IMR-90 (cell line): ENCODE results near the gene CCSER1. TPM values are rescaled to one million over a fixed set of nuclear protein-coding genes. Genes with fewer than 3 reads are reported as not detected.

ENCODE experiments used
- ATAC-seq: fragments of 200-7000 bp; cut with Tn5 transposase; 2 replicates; pipeline ENCODE4 v1.9.1; 2020; ENCODE audit warnings: low read depth, mild to moderate bottlenecking, moderate library complexity
- BruUV-seq: library from RNA; stranded (reverse); fragments of 400-500 nt; replicated peaks from 2 replicates; lab custom pipeline; 2021; lab: Mats Ljungman, UMichigan
- CTCF ChIA-PET: fragments of 300-600 bp; formaldehyde crosslinking; extraction: SDS; loops from one replicate; lab custom pipeline; 2021; ENCODE audit warnings: antibody characterized with exemption; lab: Yijun Ruan, JAX
- POLR2A ChIA-PET: fragments of 300-600 bp; sonication (Branson Sonifier 250); formaldehyde crosslinking; loops from one replicate; lab custom pipeline; 2022; ENCODE audit warnings: antibody characterized with exemption; ENCODE audit not compliant: unreplicated experiment; lab: Charles Lee
- DNase-seq: peaks from one replicate; pipeline ENCODE4 v3.0.0; 2013
- H2AFZ ChIP-seq: replicated peaks from 2 replicates; pipeline ENCODE3; 2013; ENCODE audit warnings: low read length, mild to moderate bottlenecking; ENCODE audit not compliant: poor library complexity
- H2AK5ac ChIP-seq: 2 replicates; pipeline ENCODE4 v1.6.1; 2013; ENCODE audit warnings: low read depth, low read length, inconsistent platforms
- H2AK9ac ChIP-seq: replicated peaks from 2 replicates; pipeline ENCODE3; 2013; ENCODE audit warnings: mild to moderate bottlenecking, low read depth, low read length, moderate library complexity; ENCODE audit not compliant: poor library complexity
- H2BK120ac ChIP-seq: 2 replicates; pipeline ENCODE4 v1.6.1; 2013; ENCODE audit warnings: low read depth, low read length, inconsistent platforms
- H2BK15ac ChIP-seq: 3 replicates; pipeline ENCODE4 v1.6.1; 2013; ENCODE audit warnings: low read depth, low read length, inconsistent platforms
- H2BK20ac ChIP-seq: 2 replicates; pipeline ENCODE4 v1.6.1; 2013; ENCODE audit warnings: low read depth, mild to moderate bottlenecking, inconsistent platforms, low read length, moderate library complexity
- H2BK5ac ChIP-seq: 2 replicates; pipeline ENCODE4 v1.6.1; 2013; ENCODE audit warnings: mild to moderate bottlenecking, low read depth, low read length, inconsistent platforms; ENCODE audit not compliant: poor library complexity, severe bottlenecking
- H3K14ac ChIP-seq: replicated peaks from 2 replicates; pipeline ENCODE4 v1.6.1; 2013; ENCODE audit warnings: low read depth, low read length, inconsistent platforms
- H3K18ac ChIP-seq: 2 replicates; pipeline ENCODE4 v1.6.1; 2013; ENCODE audit warnings: low read depth, low read length, control low read depth
- H3K23ac ChIP-seq: 2 replicates; pipeline ENCODE4 v1.6.1; 2013; ENCODE audit warnings: low read depth, low read length, inconsistent platforms
- H3K27ac ChIP-seq: 2 replicates; pipeline ENCODE4 v1.5.1; 2013; ENCODE audit warnings: mild to moderate bottlenecking, control low read depth, low read length; ENCODE audit not compliant: insufficient read depth
- H3K27me3 ChIP-seq: 2 replicates; pipeline ENCODE4 v1.6.1; 2013; ENCODE audit warnings: low read length; ENCODE audit not compliant: control insufficient read depth, insufficient read depth
- H3K36me3 ChIP-seq: 2 replicates; pipeline ENCODE4 v1.6.1; 2013; ENCODE audit warnings: low read length, mixed read lengths; ENCODE audit not compliant: control insufficient read depth, insufficient read depth
- H3K4ac ChIP-seq: 2 replicates; pipeline ENCODE4 v1.6.1; 2013; ENCODE audit warnings: low read depth, low read length, inconsistent platforms
- H3K4me1 ChIP-seq: 2 replicates; pipeline ENCODE4 v1.6.1; 2013; ENCODE audit warnings: low read length, mixed read lengths; ENCODE audit not compliant: control insufficient read depth, insufficient read depth
- H3K4me2 ChIP-seq: 2 replicates; pipeline ENCODE4 v1.6.1; 2013; ENCODE audit warnings: low read depth, mild to moderate bottlenecking, control low read depth, low read length, moderate library complexity
- H3K4me3 ChIP-seq: 2 replicates; pipeline ENCODE4 v1.5.1; 2013; ENCODE audit warnings: low read depth, mild to moderate bottlenecking, control low read depth, low read length, moderate library complexity; ENCODE audit not compliant: insufficient read depth
- H3K56ac ChIP-seq: 2 replicates; pipeline ENCODE4 v1.6.1; 2013; ENCODE audit warnings: low read length, inconsistent platforms; ENCODE audit not compliant: insufficient read depth; ENCODE audit errors: extremely low read depth
- H3K79me1 ChIP-seq, 2 experiments: 2 replicates each; pipeline ENCODE4 v1.6.1; 2013; ENCODE audit warnings: low read length in 2 of 2, inconsistent platforms in 1 of 2, low read depth in 1 of 2
- H3K9ac ChIP-seq: 2 replicates; pipeline ENCODE4 v1.6.1; 2013; ENCODE audit warnings: low read depth, low read length, control low read depth
- H3K9me1 ChIP-seq: 2 replicates; pipeline ENCODE4 v1.6.1; 2013; ENCODE audit warnings: low read length, inconsistent platforms; ENCODE audit not compliant: insufficient read depth
- H3K9me3 ChIP-seq: 2 replicates; pipeline ENCODE4 v1.6.1; 2013; ENCODE audit warnings: low read length; ENCODE audit not compliant: control insufficient read depth, insufficient read depth
- H4K20me1 ChIP-seq: 2 replicates; pipeline ENCODE4 v1.6.1; 2013; ENCODE audit warnings: low read length, inconsistent platforms; ENCODE audit not compliant: insufficient read depth
- H4K5ac ChIP-seq: 2 replicates; pipeline ENCODE4 v1.6.1; 2013; ENCODE audit warnings: mild to moderate bottlenecking, low read depth, low read length, control low read depth
- H4K8ac ChIP-seq, 2 experiments: 2 replicates each; pipeline ENCODE4 v1.6.1; 2013; ENCODE audit warnings: low read depth in 2 of 2, low read length in 2 of 2, control low read depth in 1 of 2, inconsistent platforms in 1 of 2
- H4K91ac ChIP-seq: 2 replicates; pipeline ENCODE4 v1.6.1; 2013; ENCODE audit warnings: low read depth, low read length, inconsistent platforms; ENCODE audit not compliant: insufficient read depth
- CEBPB ChIP-seq: IDR thresholded peaks from 2 replicates; pipeline ENCODE4 v1.6.1; 2012; ENCODE audit warnings: low read depth, low read length, improper control_type of control experiment
- NFE2L2 ChIP-seq: fragments of 150-350 bp; IDR thresholded peaks from 2 replicates; pipeline ENCODE4 v1.6.1; 2016; ENCODE audit warnings: low read depth, mild to moderate bottlenecking, low read length
- RCOR1 ChIP-seq: IDR thresholded peaks from 2 replicates; pipeline ENCODE4 v1.6.1; 2012; ENCODE audit warnings: mild to moderate bottlenecking, low read length, improper control_type of control experiment; ENCODE audit not compliant: insufficient replicate concordance
- WGBS, 2 experiments: methylation state at CpG; one replicate each; pipeline versions ENCODE4 v1.1.5 to v1.1.7; 2013; ENCODE audit warnings: missing lambda C conversion rate in 2 of 2; ENCODE audit not compliant: insufficient read length in 1 of 2; ENCODE audit errors: extremely low coverage in 2 of 2; 5-methylcytosine and 5-hydroxymethylcytosine counted together
- dilution Hi-C: fragments of 300-500 bp; cut with HindIII; formaldehyde crosslinking; loops from one replicate; pipeline ENCODE4 v1.14.3; 2018; ENCODE audit warnings: low sequenced_read_pairs; ENCODE audit not compliant: unreplicated experiment
- in situ Hi-C: fragments of 300-500 bp; cut with MboI; formaldehyde crosslinking; loops from 3 replicates; pipeline ENCODE4 v1.14.3; 2019; ENCODE audit warnings: low sequenced_read_pairs, inconsistent platforms, mixed read lengths
- intact Hi-C: fragments of 100-400 bp; cut with micrococcal nuclease; formaldehyde crosslinking; loops from 2 replicates; pipeline ENCODE4 v1.10.0; 2022
- polyA plus RNA-seq, 3 experiments: library from polyadenylated mRNA; depleted of rRNA; stranded (reverse); fragments of >200 nt; gene quantifications; 2 replicates each; pipeline ENCODE4 v1.2.3, GENCODE V29; 2012; ENCODE audit warnings: low replicate concordance in 1 of 3
- total RNA-seq: library from RNA; depleted of rRNA; stranded (reverse); fragments of >200 nt; gene quantifications from 2 replicates; pipeline ENCODE4 v1.2.3, GENCODE V29; 2012

CCSER1 gene
- total and polyA plus RNA-seq, 2 of the 4 experiments (the other 2 are of a cell fraction), result not detected

DNA sequence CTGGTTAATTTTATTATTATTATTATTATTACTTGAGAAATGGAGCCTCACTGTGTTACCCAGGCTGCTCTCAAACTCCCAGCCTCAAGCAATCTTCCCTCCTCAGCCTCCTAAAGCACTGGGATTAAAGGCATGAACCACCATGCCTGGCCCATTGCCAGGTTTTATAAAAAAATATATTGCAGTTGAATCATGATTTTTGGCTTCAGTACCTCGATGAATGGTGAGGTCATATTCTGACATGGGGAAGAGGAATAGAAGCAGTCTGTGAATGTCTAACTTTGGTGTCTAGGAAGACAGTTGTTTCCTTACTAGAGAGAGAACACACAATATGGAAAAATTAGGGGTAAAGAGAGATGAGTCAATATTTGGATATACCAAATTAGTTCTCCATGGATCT, 32.0 kb downstream of the CCSER1 start:
- Histone ChIP-seq H4K5ac (no peak overlapping the region), H2AFZ (no peak overlapping the region), H3K79me1 (no peaks in the 10 kb centered on the region), H2AK5ac (no peak overlapping the region), H3K14ac (no peak overlapping the region), H3K23ac (no peak overlapping the region), H3K9me3 (0 out of 2 replicates have a peak, but pooled peaks cover 1% of the 10 kb centered on the region), H3K36me3 (no peaks in the 10 kb centered on the region), H2BK15ac (no peak overlapping the region), H3K4me2 (no peak overlapping the region), H3K9me1 (no peaks in the 10 kb centered on the region), H3K18ac (no peak overlapping the region), H3K27me3 (no peaks in the 10 kb centered on the region), H3K4ac (no peak overlapping the region), H2BK5ac (no peak overlapping the region), H3K4me1 (no peaks in the 10 kb centered on the region), H4K20me1 (no peaks in the 10 kb centered on the region), H2BK120ac (no peak overlapping the region), H3K4me3 (no peak overlapping the region), H2BK20ac (no peak overlapping the region), H3K9ac (no peak overlapping the region), H4K91ac (no peak overlapping the region), H3K56ac (no peak overlapping the region), H2AK9ac (no peak overlapping the region), H3K27ac (no peak overlapping the region), H4K8ac (no peak overlapping the region)
- no TSS peak for BruUV-seq
- TF ChIP-seq NFE2L2 (no peak), RCOR1 (no peak), CEBPB (no peak)
- CTCF ChIA-PET, result no interaction called here
- dilution Hi-C loops (no loop called here), intact Hi-C loops (no loop called here), in situ Hi-C loops (no loop called here)
- 0% methylated on average over 1 of the region's 1 CpG; no CpG with 5 or more reads in 1 of the 2 experiments for WGBS, 2 experiments
- ATAC-seq (no peak), DNase-seq (no peak)
- POLR2A ChIA-PET, result no interaction called here
